WTC11 (cell line): ENCODE data around the gene MEGF9. TPM values are rescaled to one million over a fixed set of nuclear protein-coding genes. Genes with fewer than 3 reads are reported as not detected.

Experiments used
- ATAC-seq: fragments of 200-7000 bp; cut with Tn5 transposase; 2 replicates; pipeline ENCODE4 v1.10.0; 2021; ENCODE audit warnings: mild to moderate bottlenecking, moderate library complexity
- CTCF ChIA-PET: fragments of 300-600 bp; sonication (Branson Sonifier 250); formaldehyde crosslinking; loops from one replicate; lab custom pipeline; 2021; ENCODE audit warnings: antibody characterized with exemption; lab: Charles Lee
- POLR2A ChIA-PET: fragments of 350-600 bp; sonication (Branson Sonifier 250); formaldehyde crosslinking; loops from one replicate; lab custom pipeline; 2021; ENCODE audit warnings: antibody characterized with exemption; lab: Charles Lee
- DNase-seq: peaks from one replicate; pipeline ENCODE4 v3.0.0; 2021; ENCODE audit warnings: low spot score
- H3K27ac Mint-ChIP-seq: 2 replicates; pipeline ENCODE4 v1.8.0; 2021; ENCODE audit warnings: mixed read lengths
- H3K27me3 Mint-ChIP-seq: 2 replicates; pipeline ENCODE4 v1.8.0; 2021; ENCODE audit warnings: low read depth, mild to moderate bottlenecking, moderate library complexity, mixed read lengths
- H3K36me3 Mint-ChIP-seq: 2 replicates; pipeline ENCODE4 v1.8.0; 2021; ENCODE audit warnings: mixed read lengths
- H3K4me1 Mint-ChIP-seq: 2 replicates; pipeline ENCODE4 v1.8.0; 2022; ENCODE audit warnings: mixed read lengths
- H3K4me3 Mint-ChIP-seq: 2 replicates; pipeline ENCODE4 v1.8.0; 2021; ENCODE audit warnings: mild to moderate bottlenecking, moderate library complexity, mixed read lengths
- H3K9me3 Mint-ChIP-seq: 2 replicates; pipeline ENCODE4 v1.8.0; 2021; ENCODE audit warnings: mixed read lengths
- CBFB ChIP-seq: sonication (generic); formaldehyde crosslinking; IDR thresholded peaks from 2 replicates; pipeline ENCODE4 v1.8.1; 2022; ENCODE audit warnings: mild to moderate bottlenecking, low read depth, missing genetic modification reagents
- ESRRA ChIP-seq: sonication (generic); formaldehyde crosslinking; IDR thresholded peaks from 2 replicates; pipeline ENCODE4 v1.8.1; 2022; ENCODE audit warnings: mild to moderate bottlenecking, missing genetic modification reagents, borderline replicate concordance
- FOXK1 ChIP-seq: sonication (generic); formaldehyde crosslinking; IDR thresholded peaks from 2 replicates; pipeline ENCODE4 v1.8.0; 2022; ENCODE audit warnings: mild to moderate bottlenecking, moderate library complexity, missing genetic modification reagents
- GABPB1 ChIP-seq: sonication (generic); formaldehyde crosslinking; IDR thresholded peaks from 2 replicates; pipeline ENCODE4 v1.8.1; 2023; ENCODE audit warnings: mild to moderate bottlenecking, missing genetic modification reagents
- JUN ChIP-seq: sonication (generic); formaldehyde crosslinking; IDR thresholded peaks from 2 replicates; pipeline ENCODE4 v1.8.0; 2023; ENCODE audit warnings: mild to moderate bottlenecking, missing genetic modification reagents
- NFYB ChIP-seq: sonication (generic); formaldehyde crosslinking; conservative IDR thresholded peaks from 2 replicates; pipeline ENCODE4 v1.8.0; 2022; ENCODE audit warnings: low read depth, missing genetic modification reagents
- PRRX2 ChIP-seq: fragments of 250-450 bp; sonication (Bioruptor Pico); IDR thresholded peaks from 2 replicates; pipeline ENCODE4 v1.8.0; 2021; ENCODE audit warnings: mild to moderate bottlenecking
- SMAD3 ChIP-seq: sonication (generic); formaldehyde crosslinking; IDR thresholded peaks from 2 replicates; pipeline ENCODE4 v1.8.0; 2022; ENCODE audit warnings: missing genetic modification reagents, mild to moderate bottlenecking, borderline replicate concordance
- TP53 ChIP-seq: sonication (generic); formaldehyde crosslinking; IDR thresholded peaks from 2 replicates; pipeline ENCODE4 v1.8.1; 2023; ENCODE audit warnings: mild to moderate bottlenecking, missing genetic modification reagents
- ZNF396 ChIP-seq: fragments of 250-450 bp; sonication (Bioruptor Pico); IDR thresholded peaks from 2 replicates; pipeline ENCODE4 v1.8.0; 2021; ENCODE audit warnings: mild to moderate bottlenecking, moderate library complexity, borderline replicate concordance
- total RNA-seq: library from RNA; stranded (reverse); gene quantifications from 3 replicates; pipeline ENCODE4 v1.2.3, GENCODE V29; 2021
- TF ChIP-seq, protein P1 (sequence below): fragments of 250-450 bp; sonication (Bioruptor Pico); IDR thresholded peaks from 2 replicates; pipeline ENCODE4 v1.9.0; 2021; ENCODE audit warnings: mild to moderate bottlenecking
- TF ChIP-seq, protein P2 (sequence below): sonication (generic); formaldehyde crosslinking; IDR thresholded peaks from 2 replicates; pipeline ENCODE4 v1.8.0; 2023; ENCODE audit warnings: missing genetic modification reagents, mild to moderate bottlenecking, borderline replicate concordance
- TF ChIP-seq, protein P3 (sequence below): sonication (generic); formaldehyde crosslinking; IDR thresholded peaks from 2 replicates; pipeline ENCODE4 v1.8.0; 2022; ENCODE audit warnings: mild to moderate bottlenecking, missing genetic modification reagents
- TF ChIP-seq, protein P4 (sequence below): sonication (generic); formaldehyde crosslinking; IDR thresholded peaks from 2 replicates; pipeline ENCODE4 v1.8.1; 2023; ENCODE audit warnings: mild to moderate bottlenecking, missing genetic modification reagents
- TF ChIP-seq, protein P5 (sequence below): fragments of 250-450 bp; sonication (Bioruptor Pico); conservative IDR thresholded peaks from 2 replicates; pipeline ENCODE4 v1.9.0; 2021; ENCODE audit warnings: mild to moderate bottlenecking
- TF ChIP-seq, protein P6 (sequence below): fragments of 250-450 bp; sonication (Bioruptor Pico); IDR thresholded peaks from 2 replicates; pipeline ENCODE4 v1.8.0; 2021; ENCODE audit warnings: mild to moderate bottlenecking
- TF ChIP-seq, protein P7 (sequence below): sonication (generic); formaldehyde crosslinking; IDR thresholded peaks from 2 replicates; pipeline ENCODE4 v1.8.1; 2023; ENCODE audit warnings: mild to moderate bottlenecking, missing genetic modification reagents, borderline replicate concordance
- TF ChIP-seq, protein P8 (sequence below): fragments of 250-450 bp; sonication (Bioruptor Pico); IDR thresholded peaks from 2 replicates; pipeline ENCODE4 v2.1.2; 2022; ENCODE audit warnings: mild to moderate bottlenecking, moderate library complexity

Gene MEGF9
- total RNA-seq, 1 experiment from 2014 or later: 0.92 TPM

DNA sequence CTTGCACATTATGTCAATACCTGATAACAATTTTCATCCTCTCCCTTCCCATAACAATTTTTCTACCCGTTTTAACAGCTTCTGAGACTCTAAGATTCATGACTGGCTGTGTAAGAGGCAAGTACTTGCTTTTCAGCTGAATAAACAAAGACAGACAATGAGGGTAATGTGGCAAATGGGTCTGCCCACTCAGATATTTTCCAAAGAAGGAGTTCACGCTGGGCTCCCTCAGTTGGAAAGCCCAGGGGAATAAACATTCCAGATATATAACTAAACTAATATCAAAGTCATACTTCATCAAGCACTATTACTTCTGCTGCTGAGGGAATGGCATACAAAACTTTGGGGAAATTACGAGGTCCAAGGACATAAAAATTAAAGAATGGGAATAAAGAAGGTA is 24.4 kb downstream of the MEGF9 start (continued):
- TF ChIP-seq JUN (CRISPR knock-in tag): no peak
- TF ChIP-seq TP53 (CRISPR knock-in tag): no peak
- TF ChIP-seq ESRRA (CRISPR knock-in tag): no peak
- TF ChIP-seq, all 79 proteins: peak for 0

DNA sequence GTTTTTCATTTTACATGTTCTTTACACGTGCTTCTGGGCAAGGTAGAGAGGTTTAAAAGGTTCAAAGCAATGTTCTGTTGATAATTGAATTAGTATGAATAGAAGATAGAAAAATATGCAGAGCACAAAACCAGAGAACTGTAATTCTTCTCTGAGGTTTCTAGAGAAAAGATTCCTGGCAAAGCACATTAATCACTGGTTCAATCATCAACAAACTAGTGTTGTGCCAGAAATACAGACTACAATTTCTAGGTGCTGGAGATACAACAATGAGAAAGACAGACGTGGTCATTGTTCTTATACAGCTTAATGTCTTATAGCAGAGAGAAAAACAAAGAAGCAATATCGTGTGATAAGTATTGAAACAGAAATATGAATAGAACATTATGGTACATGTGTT is 25.5 kb downstream of the MEGF9 start:
- ATAC-seq (no peak), DNase-seq (no peak)
- no peak overlapping the region for H3K4me3 Mint-ChIP-seq
- ChIA-PET POLR2A (no interaction called here), CTCF (no interaction called here)
- H3K36me3 Mint-ChIP-seq: no peaks in the 10 kb centered on the region
- no peaks in the 10 kb centered on the region; the same call in 1 of the 2 replicates for H3K9me3 Mint-ChIP-seq
- no peaks in the 10 kb centered on the region for H3K27me3 Mint-ChIP-seq
- TF ChIP-seq SMAD3 (CRISPR knock-in tag) (no peak), ZNF396 (no peak), CBFB (CRISPR knock-in tag) (no peak), FOXK1 (CRISPR knock-in tag) (no peak), PRRX2 (no peak), GABPB1 (no peak), NFYB (no peak)
- TF ChIP-seq, protein P1, sequence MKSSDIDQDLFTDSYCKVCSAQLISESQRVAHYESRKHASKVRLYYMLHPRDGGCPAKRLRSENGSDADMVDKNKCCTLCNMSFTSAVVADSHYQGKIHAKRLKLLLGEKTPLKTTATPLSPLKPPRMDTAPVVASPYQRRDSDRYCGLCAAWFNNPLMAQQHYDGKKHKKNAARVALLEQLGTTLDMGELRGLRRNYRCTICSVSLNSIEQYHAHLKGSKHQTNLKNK: no peak
- TF ChIP-seq, protein P2, sequence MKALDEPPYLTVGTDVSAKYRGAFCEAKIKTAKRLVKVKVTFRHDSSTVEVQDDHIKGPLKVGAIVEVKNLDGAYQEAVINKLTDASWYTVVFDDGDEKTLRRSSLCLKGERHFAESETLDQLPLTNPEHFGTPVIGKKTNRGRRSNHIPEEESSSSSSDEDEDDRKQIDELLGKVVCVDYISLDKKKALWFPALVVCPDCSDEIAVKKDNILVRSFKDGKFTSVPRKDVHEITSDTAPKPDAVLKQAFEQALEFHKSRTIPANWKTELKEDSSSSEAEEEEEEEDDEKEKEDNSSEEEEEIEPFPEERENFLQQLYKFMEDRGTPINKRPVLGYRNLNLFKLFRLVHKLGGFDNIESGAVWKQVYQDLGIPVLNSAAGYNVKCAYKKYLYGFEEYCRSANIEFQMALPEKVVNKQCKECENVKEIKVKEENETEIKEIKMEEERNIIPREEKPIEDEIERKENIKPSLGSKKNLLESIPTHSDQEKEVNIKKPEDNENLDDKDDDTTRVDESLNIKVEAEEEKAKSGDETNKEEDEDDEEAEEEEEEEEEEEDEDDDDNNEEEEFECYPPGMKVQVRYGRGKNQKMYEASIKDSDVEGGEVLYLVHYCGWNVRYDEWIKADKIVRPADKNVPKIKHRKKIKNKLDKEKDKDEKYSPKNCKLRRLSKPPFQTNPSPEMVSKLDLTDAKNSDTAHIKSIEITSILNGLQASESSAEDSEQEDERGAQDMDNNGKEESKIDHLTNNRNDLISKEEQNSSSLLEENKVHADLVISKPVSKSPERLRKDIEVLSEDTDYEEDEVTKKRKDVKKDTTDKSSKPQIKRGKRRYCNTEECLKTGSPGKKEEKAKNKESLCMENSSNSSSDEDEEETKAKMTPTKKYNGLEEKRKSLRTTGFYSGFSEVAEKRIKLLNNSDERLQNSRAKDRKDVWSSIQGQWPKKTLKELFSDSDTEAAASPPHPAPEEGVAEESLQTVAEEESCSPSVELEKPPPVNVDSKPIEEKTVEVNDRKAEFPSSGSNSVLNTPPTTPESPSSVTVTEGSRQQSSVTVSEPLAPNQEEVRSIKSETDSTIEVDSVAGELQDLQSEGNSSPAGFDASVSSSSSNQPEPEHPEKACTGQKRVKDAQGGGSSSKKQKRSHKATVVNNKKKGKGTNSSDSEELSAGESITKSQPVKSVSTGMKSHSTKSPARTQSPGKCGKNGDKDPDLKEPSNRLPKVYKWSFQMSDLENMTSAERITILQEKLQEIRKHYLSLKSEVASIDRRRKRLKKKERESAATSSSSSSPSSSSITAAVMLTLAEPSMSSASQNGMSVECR (CRISPR knock-in tag): no peak
- TF ChIP-seq, protein P3, sequence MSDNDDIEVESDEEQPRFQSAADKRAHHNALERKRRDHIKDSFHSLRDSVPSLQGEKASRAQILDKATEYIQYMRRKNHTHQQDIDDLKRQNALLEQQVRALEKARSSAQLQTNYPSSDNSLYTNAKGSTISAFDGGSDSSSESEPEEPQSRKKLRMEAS (CRISPR knock-in tag): no peak
- TF ChIP-seq, protein P4, sequence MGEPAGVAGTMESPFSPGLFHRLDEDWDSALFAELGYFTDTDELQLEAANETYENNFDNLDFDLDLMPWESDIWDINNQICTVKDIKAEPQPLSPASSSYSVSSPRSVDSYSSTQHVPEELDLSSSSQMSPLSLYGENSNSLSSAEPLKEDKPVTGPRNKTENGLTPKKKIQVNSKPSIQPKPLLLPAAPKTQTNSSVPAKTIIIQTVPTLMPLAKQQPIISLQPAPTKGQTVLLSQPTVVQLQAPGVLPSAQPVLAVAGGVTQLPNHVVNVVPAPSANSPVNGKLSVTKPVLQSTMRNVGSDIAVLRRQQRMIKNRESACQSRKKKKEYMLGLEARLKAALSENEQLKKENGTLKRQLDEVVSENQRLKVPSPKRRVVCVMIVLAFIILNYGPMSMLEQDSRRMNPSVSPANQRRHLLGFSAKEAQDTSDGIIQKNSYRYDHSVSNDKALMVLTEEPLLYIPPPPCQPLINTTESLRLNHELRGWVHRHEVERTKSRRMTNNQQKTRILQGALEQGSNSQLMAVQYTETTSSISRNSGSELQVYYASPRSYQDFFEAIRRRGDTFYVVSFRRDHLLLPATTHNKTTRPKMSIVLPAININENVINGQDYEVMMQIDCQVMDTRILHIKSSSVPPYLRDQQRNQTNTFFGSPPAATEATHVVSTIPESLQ (CRISPR knock-in tag): no peak
- TF ChIP-seq, all 79 proteins: peak for 0
- Mint-ChIP-seq H3K4me1 (peaks cover 5% of the 10 kb centered on the region), H3K27ac (no peak overlapping the region)

DNA sequence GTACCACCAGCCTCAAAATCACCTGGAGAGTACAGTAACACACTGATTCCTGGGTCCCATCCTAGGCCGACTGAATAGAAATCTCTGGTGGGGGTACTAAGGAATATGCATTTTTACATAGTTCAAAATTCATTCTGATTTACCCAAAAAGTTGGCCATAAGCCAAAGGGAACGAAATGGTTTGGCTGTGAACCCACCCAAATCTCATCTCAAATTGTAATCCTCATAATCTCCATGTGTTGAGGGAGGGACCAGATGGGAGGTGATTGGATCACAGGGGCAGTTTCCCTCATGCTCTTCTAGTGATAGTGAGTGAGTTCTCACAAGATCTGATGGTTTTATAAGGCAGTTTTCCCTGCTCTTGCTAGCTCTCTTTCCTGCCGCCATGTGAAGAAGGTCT is 31.1 kb downstream of the MEGF9 start:
- ChIA-PET CTCF (no interaction called here), POLR2A (no interaction called here)
- no peaks in the 10 kb centered on the region for H3K4me1 Mint-ChIP-seq
- DNase-seq: no peak
- peaks cover 12% of the 10 kb centered on the region for H3K27me3 Mint-ChIP-seq
- no peaks in the 10 kb centered on the region; the same call in 1 of the 2 replicates for H3K9me3 Mint-ChIP-seq
- no peak overlapping the region for H3K27ac Mint-ChIP-seq
- H3K36me3 Mint-ChIP-seq: no peaks in the 10 kb centered on the region
- no peak overlapping the region for H3K4me3 Mint-ChIP-seq
- no peak for ATAC-seq
- TF ChIP-seq, protein P5, sequence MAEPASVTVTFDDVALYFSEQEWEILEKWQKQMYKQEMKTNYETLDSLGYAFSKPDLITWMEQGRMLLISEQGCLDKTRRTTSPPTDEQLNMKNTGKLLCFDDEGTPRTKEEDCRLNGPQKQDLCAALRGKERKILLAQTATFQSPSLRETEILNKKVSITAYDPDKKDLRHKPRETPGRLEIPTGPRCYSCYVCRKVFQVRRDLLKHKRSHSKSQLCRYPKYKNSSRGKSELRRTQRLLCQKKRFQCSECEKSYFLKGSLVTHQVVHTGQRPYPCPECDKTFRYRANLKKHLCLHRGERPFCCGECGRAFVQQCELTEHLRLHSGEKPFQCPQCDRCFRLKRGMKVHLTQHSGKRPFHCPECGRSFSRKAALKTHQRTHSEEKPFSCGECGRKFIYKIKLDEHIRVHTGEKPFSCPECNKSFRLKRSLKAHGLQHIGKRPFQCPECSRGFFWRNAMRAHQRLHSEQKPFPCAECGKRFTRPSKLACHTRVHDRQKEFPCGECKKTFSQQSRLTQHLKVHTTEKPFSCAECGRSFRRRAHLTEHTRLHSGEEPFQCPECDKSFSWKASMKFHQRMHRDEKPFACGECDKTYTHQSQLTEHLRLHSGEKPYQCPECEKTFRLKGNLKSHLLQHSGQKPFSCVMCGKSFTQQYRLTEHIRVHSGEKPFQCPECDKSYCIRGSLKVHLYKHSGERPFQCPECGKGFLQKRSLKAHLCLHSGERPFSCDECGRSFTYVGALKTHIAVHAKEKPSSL: no peak
- TF ChIP-seq, protein P6, sequence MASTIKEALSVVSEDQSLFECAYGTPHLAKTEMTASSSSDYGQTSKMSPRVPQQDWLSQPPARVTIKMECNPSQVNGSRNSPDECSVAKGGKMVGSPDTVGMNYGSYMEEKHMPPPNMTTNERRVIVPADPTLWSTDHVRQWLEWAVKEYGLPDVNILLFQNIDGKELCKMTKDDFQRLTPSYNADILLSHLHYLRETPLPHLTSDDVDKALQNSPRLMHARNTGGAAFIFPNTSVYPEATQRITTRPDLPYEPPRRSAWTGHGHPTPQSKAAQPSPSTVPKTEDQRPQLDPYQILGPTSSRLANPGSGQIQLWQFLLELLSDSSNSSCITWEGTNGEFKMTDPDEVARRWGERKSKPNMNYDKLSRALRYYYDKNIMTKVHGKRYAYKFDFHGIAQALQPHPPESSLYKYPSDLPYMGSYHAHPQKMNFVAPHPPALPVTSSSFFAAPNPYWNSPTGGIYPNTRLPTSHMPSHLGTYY: no peak
- TF ChIP-seq, protein P7, sequence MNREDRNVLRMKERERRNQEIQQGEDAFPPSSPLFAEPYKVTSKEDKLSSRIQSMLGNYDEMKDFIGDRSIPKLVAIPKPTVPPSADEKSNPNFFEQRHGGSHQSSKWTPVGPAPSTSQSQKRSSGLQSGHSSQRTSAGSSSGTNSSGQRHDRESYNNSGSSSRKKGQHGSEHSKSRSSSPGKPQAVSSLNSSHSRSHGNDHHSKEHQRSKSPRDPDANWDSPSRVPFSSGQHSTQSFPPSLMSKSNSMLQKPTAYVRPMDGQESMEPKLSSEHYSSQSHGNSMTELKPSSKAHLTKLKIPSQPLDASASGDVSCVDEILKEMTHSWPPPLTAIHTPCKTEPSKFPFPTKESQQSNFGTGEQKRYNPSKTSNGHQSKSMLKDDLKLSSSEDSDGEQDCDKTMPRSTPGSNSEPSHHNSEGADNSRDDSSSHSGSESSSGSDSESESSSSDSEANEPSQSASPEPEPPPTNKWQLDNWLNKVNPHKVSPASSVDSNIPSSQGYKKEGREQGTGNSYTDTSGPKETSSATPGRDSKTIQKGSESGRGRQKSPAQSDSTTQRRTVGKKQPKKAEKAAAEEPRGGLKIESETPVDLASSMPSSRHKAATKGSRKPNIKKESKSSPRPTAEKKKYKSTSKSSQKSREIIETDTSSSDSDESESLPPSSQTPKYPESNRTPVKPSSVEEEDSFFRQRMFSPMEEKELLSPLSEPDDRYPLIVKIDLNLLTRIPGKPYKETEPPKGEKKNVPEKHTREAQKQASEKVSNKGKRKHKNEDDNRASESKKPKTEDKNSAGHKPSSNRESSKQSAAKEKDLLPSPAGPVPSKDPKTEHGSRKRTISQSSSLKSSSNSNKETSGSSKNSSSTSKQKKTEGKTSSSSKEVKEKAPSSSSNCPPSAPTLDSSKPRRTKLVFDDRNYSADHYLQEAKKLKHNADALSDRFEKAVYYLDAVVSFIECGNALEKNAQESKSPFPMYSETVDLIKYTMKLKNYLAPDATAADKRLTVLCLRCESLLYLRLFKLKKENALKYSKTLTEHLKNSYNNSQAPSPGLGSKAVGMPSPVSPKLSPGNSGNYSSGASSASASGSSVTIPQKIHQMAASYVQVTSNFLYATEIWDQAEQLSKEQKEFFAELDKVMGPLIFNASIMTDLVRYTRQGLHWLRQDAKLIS (CRISPR knock-in tag): no peak
- no peak for TF ChIP-seq CBFB (CRISPR knock-in tag)
- TF ChIP-seq, protein P8, sequence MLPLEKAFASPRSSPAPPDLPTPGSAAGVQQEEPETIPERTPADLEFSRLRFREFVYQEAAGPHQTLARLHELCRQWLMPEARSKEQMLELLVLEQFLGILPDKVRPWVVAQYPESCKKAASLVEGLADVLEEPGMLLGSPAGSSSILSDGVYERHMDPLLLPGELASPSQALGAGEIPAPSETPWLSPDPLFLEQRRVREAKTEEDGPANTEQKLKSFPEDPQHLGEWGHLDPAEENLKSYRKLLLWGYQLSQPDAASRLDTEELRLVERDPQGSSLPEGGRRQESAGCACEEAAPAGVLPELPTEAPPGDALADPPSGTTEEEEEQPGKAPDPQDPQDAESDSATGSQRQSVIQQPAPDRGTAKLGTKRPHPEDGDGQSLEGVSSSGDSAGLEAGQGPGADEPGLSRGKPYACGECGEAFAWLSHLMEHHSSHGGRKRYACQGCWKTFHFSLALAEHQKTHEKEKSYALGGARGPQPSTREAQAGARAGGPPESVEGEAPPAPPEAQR (CRISPR knock-in tag): no peak
